ENCODE results near the gene CORIN.

DNA sequence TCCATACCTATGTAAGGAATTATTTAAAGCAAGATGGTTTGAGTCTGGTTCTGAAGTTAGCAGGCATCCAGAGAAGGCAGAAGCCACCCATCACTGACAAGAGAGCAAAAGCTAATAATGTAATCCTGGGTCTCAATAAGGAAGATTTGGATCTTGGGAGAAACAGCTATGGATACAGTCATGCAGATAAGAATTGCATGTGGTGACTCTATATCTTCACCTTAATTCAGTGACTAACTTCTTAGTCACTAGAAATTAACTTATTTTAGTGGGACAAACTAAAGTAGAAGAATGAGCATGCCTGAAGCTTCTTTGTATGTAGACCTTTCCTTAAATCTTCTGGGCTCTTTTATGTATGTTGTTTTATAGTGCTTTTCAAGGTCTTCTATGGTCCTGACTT, 286.2 kb downstream of the CORIN start:
- TF ChIP-seq, protein P1, sequence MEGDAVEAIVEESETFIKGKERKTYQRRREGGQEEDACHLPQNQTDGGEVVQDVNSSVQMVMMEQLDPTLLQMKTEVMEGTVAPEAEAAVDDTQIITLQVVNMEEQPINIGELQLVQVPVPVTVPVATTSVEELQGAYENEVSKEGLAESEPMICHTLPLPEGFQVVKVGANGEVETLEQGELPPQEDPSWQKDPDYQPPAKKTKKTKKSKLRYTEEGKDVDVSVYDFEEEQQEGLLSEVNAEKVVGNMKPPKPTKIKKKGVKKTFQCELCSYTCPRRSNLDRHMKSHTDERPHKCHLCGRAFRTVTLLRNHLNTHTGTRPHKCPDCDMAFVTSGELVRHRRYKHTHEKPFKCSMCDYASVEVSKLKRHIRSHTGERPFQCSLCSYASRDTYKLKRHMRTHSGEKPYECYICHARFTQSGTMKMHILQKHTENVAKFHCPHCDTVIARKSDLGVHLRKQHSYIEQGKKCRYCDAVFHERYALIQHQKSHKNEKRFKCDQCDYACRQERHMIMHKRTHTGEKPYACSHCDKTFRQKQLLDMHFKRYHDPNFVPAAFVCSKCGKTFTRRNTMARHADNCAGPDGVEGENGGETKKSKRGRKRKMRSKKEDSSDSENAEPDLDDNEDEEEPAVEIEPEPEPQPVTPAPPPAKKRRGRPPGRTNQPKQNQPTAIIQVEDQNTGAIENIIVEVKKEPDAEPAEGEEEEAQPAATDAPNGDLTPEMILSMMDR (IDR thresholded peaks at IDR 0.05; ENCODE audit: insufficient read depth, low read length, poor library complexity, severe bottlenecking), result no peak
- no peak for TF ChIP-seq EZH2phosphoT487 (conservative IDR thresholded peaks at IDR 0.05; ENCODE audit: low read length)
